GM18909 (cell line): Measurements from ENCODE around the gene NAGPA.
A peak's percentile ranks its signal among the peaks of the same experiment; 100 is the strongest.

Source experiments
- ATAC-seq: cut with Tn5 transposase; IDR thresholded peaks from one replicate; pipeline ENCODE4 v1.9.1; 2021; ENCODE audit warnings: mild to moderate bottlenecking; ENCODE audit not compliant: unreplicated experiment, poor library complexity

NAGPA gene

GRCh38 chr16:4980691-4981090 lies 53.0 kb downstream of the NAGPA start:
- ATAC-seq: no peak

GRCh38 chr16:4979736-4980660 lies 53.7 kb downstream of the NAGPA start:
- no peak for ATAC-seq

DNA sequence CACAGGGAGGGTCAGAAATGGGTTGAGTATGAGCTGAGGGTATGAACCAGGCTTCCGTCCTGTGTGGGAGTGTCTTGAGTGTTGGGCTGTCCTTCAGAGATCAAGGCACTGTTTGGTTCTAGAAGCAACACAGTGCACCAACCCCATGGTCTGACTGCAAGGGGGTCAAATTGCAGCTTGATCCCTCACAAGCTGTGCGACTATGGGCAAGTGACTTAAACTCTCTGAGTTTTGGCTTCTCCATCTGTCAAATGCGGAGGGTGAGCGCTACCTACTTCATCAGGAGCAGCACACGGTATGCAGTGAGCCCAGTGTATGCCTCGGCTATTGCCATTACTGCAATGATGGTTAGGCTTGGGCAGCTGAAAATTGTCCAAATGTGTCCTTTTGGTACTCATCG lies 54.6 kb downstream of the NAGPA start:
- ATAC-seq: no peak

DNA sequence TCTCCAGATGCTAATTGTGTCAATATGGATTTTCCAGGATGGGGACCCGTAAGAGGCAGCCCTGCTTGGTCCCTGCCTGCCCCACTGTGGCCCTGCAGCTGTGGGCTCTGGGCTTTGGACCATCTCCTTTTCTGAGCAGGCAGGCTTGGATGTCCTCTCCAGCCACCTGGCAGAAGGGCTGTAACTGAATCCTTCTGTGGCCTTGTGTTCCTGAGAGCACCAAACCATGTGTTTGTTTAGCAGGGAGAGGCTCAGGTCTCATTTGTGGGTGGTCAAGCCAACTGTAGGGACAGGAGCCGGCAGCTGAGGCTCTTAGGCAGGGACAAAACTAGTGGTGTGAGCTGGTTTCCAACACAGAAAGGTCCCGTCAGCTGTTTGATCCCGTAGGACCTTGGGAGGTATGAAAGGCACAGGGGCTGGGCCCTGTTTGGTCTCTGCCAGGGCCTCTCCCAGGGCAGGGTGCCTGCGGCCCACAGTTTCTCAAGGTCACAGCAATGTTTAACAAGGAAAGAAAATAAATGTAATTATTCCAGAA lies 57.1 kb downstream of the NAGPA start:
- ATAC-seq: no peak

DNA sequence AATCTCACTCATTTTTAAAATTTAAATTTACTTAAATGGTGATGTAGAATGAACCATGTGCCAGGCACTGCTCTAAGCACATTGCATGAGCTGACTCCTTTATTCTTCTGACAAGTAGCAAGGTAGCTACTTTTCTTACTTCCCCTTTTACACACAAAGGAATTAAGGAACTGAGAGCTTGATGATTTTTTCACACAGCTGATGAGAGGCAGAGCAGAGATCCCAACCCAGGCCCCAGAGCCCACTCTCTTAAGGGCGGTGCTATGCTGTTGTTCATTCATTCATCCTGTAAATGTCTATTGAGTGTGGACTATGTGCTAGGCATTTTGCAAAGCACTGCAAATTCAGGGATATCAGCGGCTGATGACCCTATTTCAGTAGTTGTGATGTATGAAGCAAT lies 57.7 kb downstream of the NAGPA start:
- peak; percentile 88 for ATAC-seq
